Testis (tissue), 3 donors: Measurements from ENCODE around the gene DPEP2. TPM values are rescaled to one million over a fixed set of nuclear protein-coding genes. Genes with fewer than 3 reads are reported as not detected.

ENCODE experiments used
- DNase-seq: peaks from one replicate; pipeline ENCODE4 v3.0.0-alpha.2; 2019
- H3K27ac ChIP-seq, 2 donors: fragments of 200-600 bp; sonication (generic); one replicate each; pipeline ENCODE4 v1.5.1; 2019
- H3K27me3 ChIP-seq: fragments of 200-600 bp; sonication (generic); one replicate; pipeline ENCODE4 v1.5.1; 2019
- H3K36me3 ChIP-seq: fragments of 200-600 bp; sonication (generic); one replicate; pipeline ENCODE4 v1.5.1; 2017; ENCODE audit warnings: low read depth; ENCODE audit errors: missing control alignments
- H3K4me1 ChIP-seq: fragments of 200-600 bp; sonication (generic); one replicate; pipeline ENCODE4 v1.5.1; 2019
- H3K4me3 ChIP-seq, 2 donors: fragments of 200-600 bp; sonication (generic); one replicate each; pipeline ENCODE4 v1.5.1; 2017 to 2019
- H3K9me3 ChIP-seq: fragments of 200-600 bp; sonication (generic); one replicate; pipeline ENCODE4 v1.5.1; 2017
- CTCF ChIP-seq, 3 experiments: fragments of 450-650 bp in 2 of 3; fragments of 200-600 bp in 1 of 3; sonication (generic) in 1 of 3; IDR thresholded peaks; one replicate each; pipeline ENCODE4 v1.5.1; 2016 to 2019; ENCODE audit warnings: antibody characterized with exemption in 3 of 3, mild to moderate bottlenecking in 2 of 3, moderate library complexity in 1 of 3
- POLR2A ChIP-seq: fragments of 450-650 bp; IDR thresholded peaks from one replicate; pipeline ENCODE4 v1.6.1; 2017; ENCODE audit warnings: antibody characterized with exemption, mild to moderate bottlenecking, moderate library complexity
- WGBS, 2 donors: methylation state at CpG; one replicate each; pipeline ENCODE4 v1.1.5; 2018; 5-methylcytosine and 5-hydroxymethylcytosine counted together
- intact Hi-C: fragments of 100-400 bp; cut with DNase I; formaldehyde crosslinking; loops from one replicate; pipeline ENCODE4 v1.15.1; 2023; ENCODE audit warnings: low total_unique reads
- polyA plus RNA-seq: library from polyadenylated mRNA; stranded (reverse); fragments of 350-450 nt; fragmentation: Illumina TruSeq; extraction: RNeasy Lipid Tissue Mini Kit (QIAGEN cat#74804); gene quantifications from one replicate; pipeline ENCODE4 v1.2.3, GENCODE V29; 2014; ENCODE audit warnings: low read depth, low replicate concordance; ENCODE audit not compliant: insufficient read depth
- total RNA-seq, 2 donors: library from RNA; depleted of rRNA; stranded (reverse); fragments of >200 nt; gene quantifications; one replicate each; pipeline ENCODE4 v1.2.3, GENCODE V29; 2016

The DPEP2 gene
- total and polyA plus RNA-seq, 3 donors from 2014 or later = 2.7 to 5.9 (median 3.0) TPM

- no peaks in the 10 kb centered on the region for H3K9me3 ChIP-seq
- no peak for DNase-seq
- intact Hi-C loops = no loop called here
Measured at GRCh38 chr16:67990018-67990386, 9.3 kb downstream of the DPEP2 start.

GRCh38 chr16:67989322-67990017 lies 9.8 kb downstream of the DPEP2 start:
- TF ChIP-seq POLR2A = no peak
- TF ChIP-seq CTCF (IDR thresholded peaks at IDR 0.05) = no peak
- 80 to 81% methylated on average over 8 of the region's 8 CpGs for WGBS, 2 donors
- Histone ChIP-seq H3K27me3 (no peaks in the 10 kb centered on the region), H3K4me1 (peaks cover 6% of the 10 kb centered on the region), H3K9me3 (no peaks in the 10 kb centered on the region), H3K4me3 (no peak overlapping the region), H3K36me3 (no peaks in the 10 kb centered on the region), H3K27ac (no peak overlapping the region)
- intact Hi-C loops = no loop called here
- no peak for DNase-seq

More at GRCh38 chr16:67990018-67990386, 9.3 kb downstream of the DPEP2 start:
- H3K27ac ChIP-seq = no peak overlapping the region
- WGBS, 2 donors = 87% methylated on average over 6 of the region's 6 CpGs
- H3K36me3 ChIP-seq = no peaks in the 10 kb centered on the region
- peaks cover 6% of the 10 kb centered on the region for H3K4me1 ChIP-seq
- H3K27me3 ChIP-seq = no peaks in the 10 kb centered on the region
- H3K4me3 ChIP-seq = no peak overlapping the region
- TF ChIP-seq CTCF (IDR thresholded peaks at IDR 0.05) (no peak), POLR2A (no peak)

GRCh38 chr16:67988675-67989074 lies 10.6 kb downstream of the DPEP2 start:
- 88 to 93% methylated on average over 3 of the region's 3 CpGs for WGBS, 2 donors
- intact Hi-C loops = no loop called here
- H3K27me3 ChIP-seq = no peaks in the 10 kb centered on the region
- H3K9me3 ChIP-seq = no peaks in the 10 kb centered on the region
- no peak overlapping the region for H3K27ac ChIP-seq
- no peak for DNase-seq
- H3K4me3 ChIP-seq = no peak overlapping the region
- no peak for TF ChIP-seq POLR2A
- H3K4me1 ChIP-seq = peaks cover 4% of the 10 kb centered on the region
- H3K36me3 ChIP-seq = no peaks in the 10 kb centered on the region

GRCh38 chr16:67987460-67988160 lies 11.7 kb downstream of the DPEP2 start:
- DNase-seq = peak; percentile 41
- WGBS, 2 donors = 65 to 73% methylated on average over 11 of the region's 11 CpGs
- H3K4me3 ChIP-seq = no peak overlapping the region
- no peaks in the 10 kb centered on the region for H3K27me3 ChIP-seq
- H3K27ac ChIP-seq = no peak overlapping the region
- H3K36me3 ChIP-seq = no peaks in the 10 kb centered on the region
- H3K4me1 ChIP-seq = no peaks in the 10 kb centered on the region
- TF ChIP-seq POLR2A (no peak), CTCF (IDR thresholded peaks at IDR 0.05) (no peak)
- no peaks in the 10 kb centered on the region for H3K9me3 ChIP-seq
- intact Hi-C loops = no loop called here

GRCh38 chr16:67986949-67987348 lies 12.3 kb downstream of the DPEP2 start:
- Histone ChIP-seq H3K36me3 (no peaks in the 10 kb centered on the region), H3K9me3 (no peaks in the 10 kb centered on the region), H3K4me1 (no peaks in the 10 kb centered on the region), H3K27ac (no peak overlapping the region), H3K27me3 (no peaks in the 10 kb centered on the region), H3K4me3 (no peak overlapping the region)
- TF ChIP-seq CTCF (IDR thresholded peaks at IDR 0.05) (no peak), POLR2A (no peak)
- WGBS, 2 donors = 87 to 94% methylated on average over 5 of the region's 5 CpGs
- intact Hi-C loops = no loop called here
- DNase-seq = no peak
